HG03520 (cell line): ENCODE data around the gene PDIA5.

Experiments
- ATAC-seq: cut with Tn5 transposase; IDR thresholded peaks from one replicate; pipeline ENCODE4 v1.9.1; 2021; ENCODE audit warnings: mild to moderate bottlenecking, moderate library complexity; ENCODE audit not compliant: unreplicated experiment

Gene PDIA5

DNA sequence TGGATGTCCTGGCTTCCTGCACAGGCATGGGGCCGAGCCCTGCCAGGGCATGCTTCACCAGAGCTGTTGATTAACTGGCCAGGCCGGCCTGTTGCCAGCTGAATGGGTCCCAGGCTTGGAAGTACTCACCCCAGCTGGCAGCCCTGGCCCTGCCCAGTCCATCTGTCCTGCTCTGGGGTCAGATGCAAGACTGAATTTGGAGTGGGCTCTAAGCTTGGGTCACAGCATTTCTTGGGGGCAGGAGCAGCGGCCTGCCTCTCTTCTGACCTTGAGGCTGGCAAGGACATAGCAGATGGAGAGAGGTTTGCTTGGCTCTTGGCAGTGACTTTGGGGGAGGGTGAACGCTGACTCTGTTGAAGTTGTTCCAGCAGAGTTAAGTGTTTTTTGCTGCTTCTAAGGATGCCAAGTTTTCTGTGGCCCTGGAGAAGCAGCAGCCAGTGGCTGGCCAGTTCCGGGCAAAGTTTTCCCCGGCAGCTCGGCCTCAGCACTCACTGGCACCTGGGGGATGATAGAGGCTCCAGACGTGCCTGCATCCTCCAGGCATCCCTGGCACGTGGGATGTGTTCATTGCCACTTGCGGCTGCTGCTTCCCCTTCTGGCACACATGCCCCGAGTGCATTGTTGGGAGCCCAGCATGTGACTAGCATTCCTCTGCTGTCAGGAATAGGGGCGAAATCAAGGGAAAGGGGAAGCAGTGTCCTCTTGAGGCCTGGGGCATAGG, 22.9 kb downstream of the PDIA5 start:
- ATAC-seq = no peak

DNA sequence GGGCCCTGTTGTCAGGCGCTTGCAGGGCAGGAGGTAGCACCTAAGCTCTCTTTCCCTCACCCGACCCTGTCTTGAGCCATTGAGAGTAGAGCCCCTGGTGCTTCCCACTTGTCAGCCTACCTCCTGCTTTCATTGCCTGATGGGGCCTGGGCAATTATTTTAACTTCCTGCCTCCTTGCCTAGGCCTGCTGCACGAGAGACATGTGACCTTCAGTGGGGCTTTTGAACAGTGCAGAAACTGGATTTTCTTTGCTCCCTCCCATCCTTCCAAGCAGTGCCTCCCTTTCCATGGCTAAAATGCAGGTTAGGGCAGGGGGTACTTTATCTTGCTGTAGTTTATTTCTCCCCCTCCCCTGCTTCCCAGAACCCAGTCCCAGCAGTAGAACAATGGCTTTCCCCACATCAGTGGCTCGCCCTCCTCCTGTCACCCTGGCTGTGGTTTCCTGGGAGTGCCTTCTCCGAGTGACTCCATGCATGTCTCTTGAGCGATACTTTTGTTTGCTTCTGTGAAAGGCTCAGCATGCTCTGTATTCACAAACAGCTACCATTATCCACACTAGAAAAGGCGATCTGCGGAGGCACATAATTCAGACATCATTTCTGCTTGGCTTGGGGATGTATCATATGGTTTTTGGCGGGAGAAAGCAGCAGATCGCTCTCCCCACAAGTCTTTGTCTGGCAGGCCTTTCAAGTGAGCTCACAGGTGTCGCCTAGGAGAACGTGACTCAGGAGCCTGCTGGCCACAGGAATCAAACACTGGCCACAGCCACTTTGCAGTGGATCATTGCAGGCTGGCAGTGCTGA, 24.1 kb downstream of the PDIA5 start:
- ATAC-seq = no peak

DNA sequence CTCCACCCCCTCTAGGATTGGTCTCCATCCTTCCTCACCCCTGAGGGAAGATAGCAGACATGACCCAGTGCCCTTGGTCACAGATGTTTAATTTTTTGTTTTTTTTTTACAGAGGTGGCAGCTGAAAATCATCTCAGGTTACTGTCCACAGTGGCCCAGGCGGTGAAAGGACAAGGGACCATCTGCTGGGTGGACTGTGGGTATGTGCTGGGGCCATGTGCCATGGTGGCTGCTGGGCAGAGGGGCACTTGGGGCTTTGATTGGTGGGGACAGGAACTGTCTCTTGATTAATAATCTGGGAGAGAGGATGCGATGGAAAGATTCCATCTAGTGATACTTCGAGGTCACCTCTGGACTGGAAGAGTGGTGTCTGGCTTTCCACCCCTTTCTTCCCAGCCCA, 25.4 kb downstream of the PDIA5 start:
- ATAC-seq = no peak

DNA sequence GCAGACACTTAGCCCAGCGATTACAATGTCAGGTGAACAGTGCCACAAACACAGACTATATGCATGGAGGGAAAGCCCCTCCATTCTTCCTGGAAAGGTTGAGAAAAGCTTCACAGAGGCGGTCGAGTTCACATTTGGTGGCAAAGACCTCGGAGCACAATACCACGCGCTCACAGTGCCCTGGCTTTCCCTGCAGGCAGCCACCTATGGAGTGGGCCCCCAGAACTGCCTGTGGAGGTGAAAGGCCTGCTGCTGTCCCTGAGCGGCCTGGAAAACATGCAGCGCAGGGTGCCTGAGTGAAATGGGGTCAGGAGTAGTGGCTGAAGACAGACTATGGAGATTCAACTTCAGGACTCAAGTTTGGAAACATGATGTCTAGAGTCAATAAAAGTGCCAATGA, 26.9 kb downstream of the PDIA5 start:
- ATAC-seq = no peak

GRCh38 chr3:123094516-123095313, 27.9 kb downstream of the PDIA5 start:
- ATAC-seq = no peak

DNA sequence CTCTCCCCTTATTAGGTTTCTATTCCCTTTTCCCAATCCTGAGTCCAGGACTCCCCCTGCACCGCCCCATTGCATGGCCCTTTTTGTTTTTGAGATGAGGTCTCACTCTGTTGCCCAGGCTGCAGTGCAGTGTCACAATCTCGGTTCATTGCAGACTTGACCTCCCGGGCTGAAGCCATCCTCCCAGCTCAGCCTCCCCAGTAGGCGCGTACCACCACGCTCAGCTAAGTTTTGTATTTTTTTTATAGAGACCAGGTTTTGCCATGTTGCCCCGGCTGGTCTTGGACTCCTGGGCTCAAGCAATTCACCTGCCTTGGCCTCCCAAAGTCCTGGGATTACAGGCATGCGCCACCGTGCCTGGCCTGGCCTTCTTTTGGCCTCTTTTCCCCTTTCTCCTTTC, 29.3 kb downstream of the PDIA5 start:
- ATAC-seq = no peak

DNA sequence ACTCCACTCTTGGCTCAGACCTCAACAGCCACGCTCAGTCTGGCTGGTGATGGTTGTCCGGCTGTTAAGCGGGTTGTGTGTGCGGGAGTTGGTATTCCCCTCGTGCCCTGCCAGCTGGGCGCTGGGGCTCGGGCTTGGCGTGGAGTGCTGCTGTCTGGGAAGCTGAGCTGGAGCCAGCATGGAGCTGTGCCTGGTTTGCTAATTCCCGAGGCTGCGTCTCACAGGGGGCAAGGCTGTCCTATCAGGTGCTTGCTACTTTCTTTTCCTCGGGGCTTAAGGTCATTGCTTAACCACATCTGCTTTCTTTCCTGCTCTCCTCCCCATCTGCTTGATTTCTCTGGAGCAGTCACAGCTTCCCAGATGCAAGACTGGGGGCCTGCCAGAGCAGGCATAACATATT, 29.9 kb downstream of the PDIA5 start:
- no peak for ATAC-seq

- ATAC-seq = no peak
These were observed 31.9 kb downstream of the PDIA5 start for GRCh38 chr3:123098426-123099330.

DNA sequence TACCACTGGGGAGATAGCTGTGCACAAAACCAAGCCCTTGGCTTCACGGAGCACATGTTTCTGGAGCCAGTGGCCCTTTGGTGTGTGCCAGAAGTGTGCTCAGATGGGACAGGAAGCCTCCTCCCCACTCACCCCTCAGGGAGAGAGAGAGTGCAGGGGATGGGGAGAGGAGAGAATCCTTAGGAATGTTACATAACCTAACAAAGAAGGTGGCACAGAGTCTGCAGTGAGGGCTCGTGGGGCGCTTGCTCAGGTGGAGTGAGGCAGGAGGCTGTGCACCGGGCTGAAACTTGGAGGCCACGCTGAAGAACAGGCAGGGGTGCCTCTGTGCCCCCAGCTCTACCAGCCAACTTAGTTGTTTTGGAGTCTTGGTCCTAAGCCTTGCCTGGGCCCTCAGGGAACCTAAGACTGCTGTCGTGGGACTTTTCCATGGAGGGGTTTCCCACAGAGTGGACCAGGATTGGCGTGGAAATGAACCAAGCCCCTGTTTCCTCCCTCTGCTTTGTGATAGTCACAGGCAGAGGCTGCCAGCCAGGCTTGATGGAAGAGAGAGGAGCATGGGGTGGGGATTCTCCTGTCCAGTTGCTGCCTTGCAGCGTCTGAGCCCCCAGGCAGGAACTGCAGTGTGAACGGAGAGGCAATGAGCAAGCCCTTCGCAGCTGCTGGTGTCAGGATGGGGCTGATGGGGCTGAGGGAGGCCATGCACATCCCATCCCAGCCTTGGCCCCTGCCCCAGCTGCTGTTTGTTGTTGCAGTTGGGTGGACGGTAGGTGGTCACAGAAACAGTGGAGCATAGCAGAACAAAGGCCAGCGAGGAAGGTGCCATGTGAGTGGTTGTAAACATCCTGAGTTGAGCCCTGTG, 32.7 kb downstream of the PDIA5 start:
- no peak for ATAC-seq

DNA sequence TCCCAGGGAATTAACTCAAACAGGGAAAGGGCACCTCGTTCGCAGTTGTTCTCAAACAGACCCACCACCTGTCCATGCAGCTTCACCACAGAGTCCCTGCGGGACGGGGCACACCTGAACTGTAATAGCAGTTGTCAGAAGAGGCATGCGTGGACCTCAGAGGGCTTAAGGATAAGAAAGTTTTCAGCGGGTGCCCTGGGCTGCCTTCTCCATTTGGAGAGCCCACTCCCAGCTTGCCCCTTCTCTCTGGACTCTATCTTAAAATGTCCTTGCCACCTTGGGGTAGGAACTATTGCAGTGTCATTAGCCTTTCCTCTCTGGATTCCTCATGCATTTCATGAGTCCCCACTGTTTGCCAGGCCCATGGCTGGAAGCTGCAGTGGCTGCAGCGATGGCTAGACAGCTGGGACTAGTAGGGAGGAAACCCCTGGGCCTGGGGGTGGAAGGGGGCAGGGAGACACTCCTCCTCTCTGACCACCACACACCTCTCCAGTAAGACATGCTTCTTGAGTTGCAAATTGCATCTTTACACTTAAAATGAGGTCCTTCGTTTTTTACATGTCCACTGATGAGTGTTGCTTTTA, 33.5 kb downstream of the PDIA5 start:
- ATAC-seq = no peak

- no peak for ATAC-seq
These were observed 35.4 kb downstream of the PDIA5 start for GRCh38 chr3:123102249-123102648.

- no peak for ATAC-seq
These were observed 36.0 kb downstream of the PDIA5 start for GRCh38 chr3:123102826-123103225.

DNA sequence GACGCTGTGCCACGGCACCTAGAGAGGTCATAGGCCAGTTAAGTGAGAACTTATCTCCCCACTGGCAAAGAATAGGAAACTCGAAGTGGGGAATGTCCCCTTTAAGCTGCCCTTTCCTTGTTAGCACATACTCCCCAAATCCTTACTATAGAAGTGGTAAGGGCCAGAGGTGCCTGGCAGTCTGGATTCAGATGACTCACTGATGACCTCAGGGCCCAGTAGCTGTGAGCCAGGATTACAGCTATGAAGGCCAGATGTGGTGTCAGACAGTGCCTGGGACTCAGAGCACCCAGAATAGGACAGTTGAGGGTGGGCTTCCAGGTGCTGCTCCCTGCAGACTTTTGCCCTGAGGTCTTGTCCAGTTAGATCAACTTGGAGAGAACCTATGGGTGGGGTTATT, 37.7 kb downstream of the PDIA5 start:
- no peak for ATAC-seq

- ATAC-seq = no peak
These were observed 38.7 kb downstream of the PDIA5 start for GRCh38 chr3:123105201-123106189.

GRCh38 chr3:123110282-123110975, 43.6 kb downstream of the PDIA5 start:
- no peak for ATAC-seq

DNA sequence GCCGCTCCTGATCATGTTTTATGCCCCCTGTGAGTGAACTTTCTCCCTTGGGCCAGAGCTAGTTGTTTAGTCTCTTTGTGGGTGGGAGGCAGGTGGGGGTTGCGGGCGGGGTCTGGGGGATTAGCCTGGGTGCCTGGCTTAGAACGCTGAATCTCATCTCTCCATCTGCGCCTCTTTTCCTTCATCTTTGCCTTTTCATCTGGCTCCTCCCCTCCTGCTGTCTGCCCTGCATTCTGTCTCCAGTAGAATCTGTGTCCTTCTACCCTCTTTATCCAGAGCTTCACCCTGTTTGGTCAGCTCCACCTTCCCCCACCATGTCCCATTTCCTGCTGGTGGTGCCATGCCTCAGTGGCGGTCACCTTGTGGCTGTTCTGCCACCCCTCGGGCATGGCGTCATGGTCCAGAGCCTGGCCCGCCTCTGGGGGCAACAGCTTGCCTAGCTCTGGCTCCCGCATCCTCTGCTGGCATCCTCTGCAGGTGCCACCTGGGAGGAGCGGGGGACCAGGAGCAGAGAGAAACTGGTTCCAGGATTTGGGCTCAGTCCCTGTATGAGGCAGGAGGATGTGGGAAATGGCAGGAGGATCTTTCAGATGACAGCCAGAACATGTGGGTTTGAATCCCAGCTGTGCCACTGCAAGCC, 44.3 kb downstream of the PDIA5 start:
- ATAC-seq = no peak

- no peak for ATAC-seq
These were observed 44.8 kb downstream of the PDIA5 start for GRCh38 chr3:123111640-123112039.
